AG09319 (cell line): ENCODE results near the gene ARHGAP23.
"Not testable (repeated sequence)": the region's sequence is repeated elsewhere in the genome, so short reads cannot be mapped to it uniquely, and the experiment has no call there.

Source experiments
- DNase-seq: peaks from one replicate; pipeline ENCODE4 v3.0.0-alpha.2; 2010; ENCODE audit warnings: low read depth; ENCODE audit errors: extremely low read depth
- TF ChIP-seq, protein P1 (sequence below): IDR thresholded peaks from 2 replicates; pipeline ENCODE4 v1.5.1; 2011; ENCODE audit warnings: low read depth, mild to moderate bottlenecking, inconsistent platforms, low read length, moderate library complexity

ARHGAP23 gene

DNA sequence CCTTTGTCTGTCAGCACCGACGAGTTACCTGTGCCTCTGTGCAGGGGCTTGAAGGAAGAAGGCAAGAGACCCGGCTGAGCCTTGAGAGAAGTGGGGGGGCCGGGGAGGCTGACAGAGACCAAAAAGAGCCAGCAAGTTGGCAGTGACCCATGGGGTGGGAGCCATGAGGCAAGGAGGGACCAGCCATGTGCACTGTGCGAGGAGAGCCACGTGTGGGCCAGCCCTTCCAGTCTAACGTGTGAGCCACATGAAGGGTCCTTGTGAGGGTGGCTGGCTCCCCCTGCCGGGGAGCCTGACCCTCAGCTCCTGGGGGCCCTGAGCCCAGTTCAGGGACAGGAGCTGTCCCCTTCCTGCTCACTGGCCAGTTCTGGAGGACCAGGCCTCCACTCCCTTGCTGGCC lies 46.4 kb downstream of the ARHGAP23 start:
- not testable (repeated sequence) for DNase-seq
- TF ChIP-seq, protein P1, sequence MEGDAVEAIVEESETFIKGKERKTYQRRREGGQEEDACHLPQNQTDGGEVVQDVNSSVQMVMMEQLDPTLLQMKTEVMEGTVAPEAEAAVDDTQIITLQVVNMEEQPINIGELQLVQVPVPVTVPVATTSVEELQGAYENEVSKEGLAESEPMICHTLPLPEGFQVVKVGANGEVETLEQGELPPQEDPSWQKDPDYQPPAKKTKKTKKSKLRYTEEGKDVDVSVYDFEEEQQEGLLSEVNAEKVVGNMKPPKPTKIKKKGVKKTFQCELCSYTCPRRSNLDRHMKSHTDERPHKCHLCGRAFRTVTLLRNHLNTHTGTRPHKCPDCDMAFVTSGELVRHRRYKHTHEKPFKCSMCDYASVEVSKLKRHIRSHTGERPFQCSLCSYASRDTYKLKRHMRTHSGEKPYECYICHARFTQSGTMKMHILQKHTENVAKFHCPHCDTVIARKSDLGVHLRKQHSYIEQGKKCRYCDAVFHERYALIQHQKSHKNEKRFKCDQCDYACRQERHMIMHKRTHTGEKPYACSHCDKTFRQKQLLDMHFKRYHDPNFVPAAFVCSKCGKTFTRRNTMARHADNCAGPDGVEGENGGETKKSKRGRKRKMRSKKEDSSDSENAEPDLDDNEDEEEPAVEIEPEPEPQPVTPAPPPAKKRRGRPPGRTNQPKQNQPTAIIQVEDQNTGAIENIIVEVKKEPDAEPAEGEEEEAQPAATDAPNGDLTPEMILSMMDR, result peak; percentile 23

DNA sequence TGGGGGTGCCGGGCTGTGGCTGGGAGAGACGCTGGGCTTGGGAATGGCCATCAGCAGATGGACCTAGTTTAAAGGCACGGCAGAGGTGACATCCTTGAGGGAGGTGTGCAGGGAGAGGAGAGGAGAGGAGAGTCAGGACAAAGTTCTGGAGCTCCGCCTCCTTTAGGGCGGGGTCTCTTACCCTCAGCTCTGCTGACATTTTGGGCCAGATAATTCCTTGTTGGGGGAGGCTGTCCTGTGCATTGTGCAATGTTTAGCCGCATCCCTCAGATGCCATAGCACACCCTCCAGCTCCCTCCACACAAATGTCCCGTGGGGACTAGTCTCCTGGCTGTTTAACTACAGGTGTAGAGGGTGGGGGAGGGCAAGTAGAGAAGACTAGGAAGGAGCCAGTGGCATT lies 48.3 kb downstream of the ARHGAP23 start:
- DNase-seq, result no peak
- TF ChIP-seq, protein P1, result no peak

DNA sequence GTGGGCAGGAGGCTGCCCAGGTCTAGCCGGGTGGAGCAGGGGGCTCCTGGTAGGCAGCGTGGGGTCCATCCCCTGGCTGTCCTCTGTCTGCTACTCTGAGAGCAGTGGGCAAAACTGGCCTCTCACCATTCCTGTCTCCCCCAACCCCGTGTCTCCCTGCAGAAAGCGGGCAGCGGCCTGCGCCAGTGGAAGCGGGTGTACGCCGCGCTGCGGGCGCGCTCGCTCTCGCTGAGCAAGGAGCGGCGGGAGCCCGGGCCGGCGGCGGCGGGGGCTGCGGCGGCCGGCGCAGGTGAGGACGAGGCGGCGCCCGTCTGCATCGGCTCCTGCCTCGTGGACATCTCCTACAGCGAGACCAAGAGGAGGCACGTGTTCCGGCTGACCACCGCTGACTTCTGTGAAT lies 49.2 kb downstream of the ARHGAP23 start:
- DNase-seq, result not testable (repeated sequence)

DNA sequence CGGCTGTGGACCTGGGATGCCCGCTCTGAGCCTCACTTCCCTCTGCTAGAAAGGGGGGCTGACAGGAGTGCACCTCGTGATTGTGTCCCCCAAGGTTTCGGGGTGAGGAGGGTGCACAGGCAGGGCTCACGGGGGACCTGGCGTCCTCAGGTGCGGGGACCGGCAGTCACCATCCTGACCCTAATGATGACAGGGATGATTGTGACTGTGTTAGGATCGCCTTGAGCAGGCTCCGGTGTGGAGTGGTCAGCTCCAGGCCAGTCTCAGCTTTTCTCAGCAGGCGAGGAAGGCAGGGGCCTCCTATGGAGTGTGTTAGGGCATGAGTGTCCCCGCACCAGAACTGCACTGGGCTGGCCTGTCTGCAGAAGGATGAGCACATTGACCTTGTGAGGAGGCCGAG lies 49.7 kb downstream of the ARHGAP23 start:
- DNase-seq, result not testable (repeated sequence)

DNA sequence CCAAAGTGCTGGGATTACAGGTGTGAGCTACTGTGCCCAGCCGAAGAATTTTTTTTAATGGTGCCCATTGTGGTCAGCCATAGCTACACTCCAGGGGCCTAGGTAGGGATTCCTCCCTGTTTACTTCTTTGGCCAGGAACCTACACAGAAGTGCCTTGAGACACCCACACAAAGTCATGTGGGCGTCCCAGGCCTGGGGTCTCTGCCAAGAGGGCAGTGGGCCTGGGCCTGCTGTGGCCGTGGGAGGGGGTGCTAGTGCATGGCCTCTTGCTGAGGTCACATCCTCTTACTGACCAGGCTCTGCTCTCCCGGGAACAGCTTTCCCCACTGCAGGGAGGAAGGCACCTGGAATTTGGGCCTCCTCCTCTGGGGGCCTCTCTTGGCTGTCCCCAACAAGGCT lies 50.4 kb downstream of the ARHGAP23 start:
- not testable (repeated sequence) for DNase-seq

DNA sequence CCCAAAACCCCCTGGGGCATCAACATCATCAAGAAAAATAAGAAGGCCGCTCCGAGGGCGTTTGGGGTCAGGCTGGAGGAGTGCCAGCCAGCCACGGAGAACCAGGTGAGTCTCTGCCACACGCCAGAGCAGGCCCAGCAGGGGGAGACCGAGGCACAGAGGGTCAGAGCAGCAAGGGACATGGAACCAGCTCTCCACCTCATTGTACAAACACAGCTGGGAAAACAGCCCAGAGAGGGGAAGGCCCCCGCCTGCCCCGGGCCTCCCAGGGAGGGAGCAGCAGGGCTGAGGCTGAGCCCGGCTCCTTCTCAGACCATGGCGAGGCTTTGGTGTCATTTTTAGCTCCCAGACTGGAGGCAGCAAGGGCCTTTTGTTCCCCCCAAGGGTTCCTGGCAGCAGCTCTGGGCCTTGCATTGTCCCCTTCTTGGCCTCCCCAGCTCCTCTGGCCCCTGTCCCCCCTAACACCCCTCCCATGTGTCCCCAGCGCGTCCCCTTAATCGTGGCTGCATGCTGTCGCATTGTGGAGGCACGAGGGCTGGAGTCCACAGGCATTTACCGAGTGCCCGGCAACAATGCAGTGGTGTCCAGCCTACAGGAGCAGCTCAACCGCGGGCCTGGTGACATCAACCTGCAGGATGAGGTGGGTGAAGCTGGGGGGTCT lies 53.9 kb downstream of the ARHGAP23 start:
- not testable (repeated sequence) for DNase-seq

DNA sequence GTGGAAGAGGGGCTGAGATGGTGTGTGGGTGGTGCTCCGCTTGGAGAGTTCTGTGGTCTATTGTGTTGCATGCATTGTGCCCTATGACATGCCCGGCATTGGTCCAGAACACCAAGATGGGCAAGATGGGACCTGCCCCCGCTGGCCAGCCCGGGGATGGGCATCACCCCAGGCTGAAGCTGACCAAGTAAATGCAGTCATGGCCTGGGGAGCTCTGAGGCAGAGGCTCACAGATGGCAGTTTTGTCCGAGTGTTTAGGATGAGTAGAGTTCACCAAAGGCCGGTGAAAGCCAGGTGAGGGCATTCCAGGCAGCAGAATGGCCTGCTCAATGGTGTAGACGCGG lies 54.4 kb downstream of the ARHGAP23 start:
- DNase-seq, result not testable (repeated sequence)

DNA sequence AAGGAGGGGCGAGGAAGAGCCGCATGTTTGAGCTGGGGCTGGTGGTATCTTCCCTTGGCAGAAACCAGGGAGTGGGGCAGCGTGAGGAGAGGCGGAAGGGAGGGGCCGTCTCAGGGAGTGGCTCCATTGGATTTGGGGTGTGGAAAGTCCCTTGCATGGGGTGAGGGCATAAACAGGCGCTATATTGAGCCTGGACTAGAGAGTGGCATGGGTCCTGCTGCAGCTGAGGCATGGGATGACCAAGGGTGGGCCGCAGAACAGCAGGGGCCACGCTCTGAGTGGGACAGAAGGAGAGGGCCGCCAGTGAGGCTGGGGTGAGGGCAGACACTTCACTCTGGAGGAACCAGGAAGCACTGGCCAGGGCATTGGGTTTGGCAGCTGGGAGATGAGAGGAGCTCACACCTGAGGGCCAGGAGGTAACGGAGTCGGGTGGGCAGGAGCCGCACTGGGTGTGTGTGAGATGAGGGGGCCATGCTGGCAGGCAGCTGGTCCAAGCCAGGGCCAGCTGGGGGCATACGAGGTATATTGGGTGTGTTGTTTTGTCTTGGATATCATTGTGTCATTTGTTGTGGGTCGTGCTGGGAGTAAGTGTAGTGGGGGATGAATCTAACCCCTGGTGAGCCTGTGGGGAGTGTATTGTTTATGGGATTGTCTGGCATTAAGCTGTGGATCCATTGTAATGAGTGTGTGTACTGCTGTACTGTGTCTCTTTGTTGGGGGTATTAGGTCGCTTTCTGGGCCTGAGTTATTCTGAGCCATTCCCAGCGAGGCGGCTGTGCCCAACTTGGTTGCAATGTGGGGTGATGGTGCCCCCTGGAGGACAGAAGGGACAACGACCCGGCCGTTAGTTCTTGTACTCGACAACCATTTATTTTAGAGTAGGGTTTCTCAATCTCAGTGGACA lies 56.2 kb downstream of the ARHGAP23 start:
- TF ChIP-seq, protein P1, result peak; percentile 65

DNA sequence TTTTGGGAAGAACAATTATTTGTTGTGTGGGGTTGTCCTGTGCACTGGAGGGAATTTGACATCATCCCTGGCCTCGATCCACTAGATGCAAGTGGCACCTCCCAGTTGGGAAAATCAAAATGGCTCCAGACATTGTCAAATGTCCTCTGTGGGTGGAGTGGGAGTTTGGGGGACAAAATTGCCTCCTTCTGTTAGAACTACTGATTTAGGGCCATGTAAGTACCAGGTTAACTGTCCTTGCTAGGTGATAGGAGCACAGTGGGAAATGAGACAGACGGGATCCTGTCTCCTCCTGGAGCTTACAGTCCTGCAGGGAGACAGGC lies 56.8 kb downstream of the ARHGAP23 start:
- TF ChIP-seq, protein P1, result no peak
- DNase-seq, result no peak

More for the DNA sequence above, 56.2 kb downstream of the ARHGAP23 start:
- DNase-seq, result not testable (repeated sequence)

DNA sequence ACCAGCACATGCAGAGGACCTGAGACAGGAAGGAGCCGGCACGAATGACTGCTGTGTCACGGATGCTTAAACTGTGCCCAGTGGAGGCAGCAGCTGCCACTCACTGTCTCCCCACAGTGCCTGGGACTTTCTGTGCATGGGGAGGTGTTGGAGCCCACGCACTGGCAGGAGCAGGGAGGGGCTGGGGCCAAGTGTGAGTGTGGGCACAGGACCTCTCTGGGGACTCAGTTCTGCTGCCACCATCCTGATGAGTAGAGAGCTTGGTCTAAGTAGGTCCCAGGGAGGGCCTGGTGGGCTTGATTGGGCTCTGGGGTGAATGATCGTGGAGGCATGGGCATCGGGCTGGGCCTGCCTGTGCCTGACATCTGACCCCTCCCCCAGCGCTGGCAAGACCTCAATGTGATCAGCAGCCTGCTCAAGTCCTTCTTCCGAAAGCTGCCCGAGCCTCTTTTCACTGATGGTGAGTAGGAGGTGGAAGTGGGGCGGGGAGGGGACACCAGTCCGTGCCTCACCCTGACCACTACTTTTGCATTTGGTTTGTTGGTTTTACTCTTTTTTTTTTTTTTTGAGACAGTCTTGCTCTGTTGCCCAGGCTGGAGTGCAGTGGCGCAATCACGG lies 57.5 kb downstream of the ARHGAP23 start:
- DNase-seq, result not testable (repeated sequence)

DNA sequence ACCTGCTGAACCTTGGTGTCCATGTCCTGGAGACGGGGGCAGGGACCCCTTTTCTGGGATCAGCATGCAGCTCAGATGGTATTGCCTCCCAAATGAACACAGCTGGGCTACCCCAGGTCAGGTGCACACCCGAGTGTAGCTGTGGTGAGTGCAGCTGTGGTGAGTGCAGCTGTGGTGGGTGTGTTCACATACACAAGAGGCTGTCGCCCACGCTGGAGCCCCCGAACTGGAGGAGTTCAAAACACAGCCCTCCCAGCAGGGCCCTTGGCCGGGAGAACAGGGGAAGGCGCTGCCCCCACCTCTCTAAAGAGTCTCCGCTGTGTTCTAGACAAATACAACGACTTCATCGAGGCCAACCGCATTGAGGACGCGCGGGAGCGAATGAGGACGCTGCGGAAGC lies 61.5 kb downstream of the ARHGAP23 start:
- not testable (repeated sequence) for DNase-seq

DNA sequence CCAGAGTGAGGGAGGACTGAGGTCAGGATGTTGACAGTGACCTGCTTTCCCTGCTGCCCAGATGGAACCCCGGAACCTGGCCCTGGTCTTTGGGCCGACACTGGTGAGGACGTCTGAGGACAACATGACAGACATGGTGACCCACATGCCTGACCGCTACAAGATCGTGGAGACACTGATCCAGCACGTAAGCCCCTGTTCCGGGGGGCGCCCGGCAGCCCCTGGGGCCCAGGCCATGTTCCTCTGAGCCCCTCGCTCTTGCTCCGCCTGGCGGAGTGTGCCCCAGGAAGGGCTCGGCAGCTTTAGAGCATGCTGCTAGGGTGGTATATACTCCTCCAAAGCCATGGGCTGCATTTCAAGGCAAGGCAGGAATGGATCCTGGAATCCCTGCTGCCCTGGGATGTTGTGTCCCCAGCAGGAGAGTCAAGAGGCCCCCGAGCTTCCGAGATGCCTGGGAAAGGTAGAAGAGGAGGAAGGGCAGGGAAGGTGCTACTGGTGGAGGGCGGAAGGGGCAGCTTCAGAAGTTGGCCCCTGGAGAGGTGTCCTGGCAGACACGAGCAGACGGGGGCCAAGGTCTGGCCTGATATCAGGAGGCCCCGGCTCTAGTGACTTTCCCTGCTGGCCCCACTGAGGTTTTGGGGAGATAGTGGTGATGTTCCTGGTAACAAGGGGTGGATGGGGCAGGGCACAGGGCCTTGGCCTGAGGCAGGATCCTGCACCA lies 63.2 kb downstream of the ARHGAP23 start:
- DNase-seq, result not testable (repeated sequence)
